Stimulated activated CD8-positive, alpha-beta memory T cell treated with anti-CD3 and anti-CD28 coated beads, Interleukin-7, amount 100 ng/mL, for 4 hours (primary cell): ENCODE results near the gene NOL4L.

ENCODE experiments used
- DNase-seq, 2 donors: peaks; one replicate each; pipeline ENCODE4 v3.0.0-alpha.2; 2020; ENCODE audit warnings: low read depth in 2 of 2

Gene NOL4L

DNA sequence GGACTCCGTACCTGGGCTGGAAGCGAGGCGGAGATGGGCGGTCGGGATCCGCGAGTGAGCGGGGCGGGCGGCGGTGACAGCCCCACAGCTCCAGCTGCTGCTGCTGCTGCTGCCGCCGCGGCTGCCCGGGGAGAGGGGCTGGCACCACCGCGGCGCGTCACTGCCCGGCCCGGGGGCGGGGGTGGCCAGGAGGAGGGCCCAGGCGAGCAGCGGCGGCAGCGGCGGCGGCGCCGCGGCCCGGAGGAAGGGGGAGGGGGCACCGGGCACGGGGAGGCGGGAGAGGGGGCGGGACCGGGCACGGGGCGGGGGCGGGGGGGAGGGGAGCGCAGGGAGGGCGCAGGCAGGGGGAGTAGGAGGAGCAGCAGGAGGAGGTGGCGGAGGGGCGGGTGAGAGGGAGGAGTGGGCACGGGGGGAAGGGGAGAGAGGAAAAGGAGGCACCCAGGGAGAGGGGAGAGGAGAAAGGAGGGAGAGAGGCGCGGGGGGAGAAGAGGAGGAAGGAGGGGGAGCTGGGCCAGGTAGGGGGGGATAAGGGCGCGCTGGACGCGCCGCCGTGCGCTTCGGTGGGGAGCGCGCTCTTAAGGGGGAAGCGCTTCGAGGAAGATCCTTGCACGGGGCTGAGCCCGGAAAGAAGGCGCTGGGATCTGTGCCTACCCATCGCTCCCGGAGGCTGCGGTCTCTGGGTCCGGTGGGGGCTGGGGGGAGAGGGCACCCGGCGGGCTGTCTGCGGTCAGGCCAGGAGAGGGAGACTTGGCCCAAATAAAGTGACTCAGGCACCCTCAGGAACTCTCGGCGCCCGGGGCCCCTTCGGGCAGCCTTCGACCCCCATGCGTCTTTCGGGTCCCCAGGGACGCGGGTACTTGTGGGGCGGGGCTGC is 101.5 kb downstream of the NOL4L start:
- DNase-seq = peak; percentile 19 to 63

DNA sequence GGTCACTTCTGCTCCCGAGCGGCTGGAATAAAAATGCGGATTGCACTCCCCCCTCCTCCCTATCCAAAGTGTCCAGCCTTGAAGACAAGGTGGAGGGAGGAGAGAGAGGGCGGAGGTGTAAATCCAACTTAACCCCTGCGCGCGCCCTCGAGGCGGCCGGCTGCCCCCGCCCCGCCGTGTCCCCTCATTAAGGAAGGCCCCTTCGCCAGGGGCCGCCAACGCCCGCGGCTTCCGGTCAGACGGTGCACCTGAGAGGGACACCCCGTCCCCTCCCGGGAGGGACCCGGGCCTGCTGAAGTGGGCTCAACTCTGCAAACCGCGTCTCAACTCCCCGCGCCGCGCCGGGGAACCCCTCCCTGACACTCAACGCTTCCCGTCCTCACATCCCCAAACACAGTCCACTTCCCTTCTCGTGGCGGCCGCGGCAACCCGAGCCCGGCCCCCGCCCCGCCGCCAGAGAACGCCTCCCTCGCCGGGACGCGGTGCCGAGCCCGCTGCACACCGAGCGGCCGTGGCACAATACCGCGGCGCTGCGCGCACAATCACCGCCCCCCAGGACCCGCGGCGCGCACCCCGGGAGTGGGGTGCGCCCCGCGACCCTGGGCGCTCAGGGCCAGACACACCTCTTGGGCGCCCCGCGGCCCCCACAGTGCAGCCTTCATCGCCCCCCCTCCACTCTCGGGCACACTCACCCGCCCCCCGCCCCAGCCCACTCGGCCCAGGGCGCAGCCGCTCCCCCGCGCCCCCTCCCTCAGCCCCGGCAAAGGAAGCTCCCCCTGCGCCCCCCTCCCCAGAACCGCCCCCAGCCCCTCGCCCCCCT is 102.5 kb downstream of the NOL4L start:
- peak in 1 of 2 donors; percentile 20 for DNase-seq

DNA sequence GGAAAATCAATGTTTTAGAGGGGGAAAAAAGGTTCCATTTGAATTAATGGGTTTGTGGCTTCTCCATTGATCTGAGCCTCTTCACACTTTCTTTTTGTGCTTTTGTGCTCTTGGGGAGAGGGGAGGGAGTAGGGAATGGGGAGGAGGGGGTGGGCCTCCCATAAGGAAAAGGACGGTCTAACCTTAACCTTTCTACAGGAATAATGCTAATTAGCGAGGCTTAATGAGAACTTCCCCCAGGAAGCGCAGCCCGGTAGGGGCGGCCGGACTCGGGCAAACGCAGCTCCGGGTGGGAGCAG is 103.0 kb downstream of the NOL4L start:
- no peak for DNase-seq

DNA sequence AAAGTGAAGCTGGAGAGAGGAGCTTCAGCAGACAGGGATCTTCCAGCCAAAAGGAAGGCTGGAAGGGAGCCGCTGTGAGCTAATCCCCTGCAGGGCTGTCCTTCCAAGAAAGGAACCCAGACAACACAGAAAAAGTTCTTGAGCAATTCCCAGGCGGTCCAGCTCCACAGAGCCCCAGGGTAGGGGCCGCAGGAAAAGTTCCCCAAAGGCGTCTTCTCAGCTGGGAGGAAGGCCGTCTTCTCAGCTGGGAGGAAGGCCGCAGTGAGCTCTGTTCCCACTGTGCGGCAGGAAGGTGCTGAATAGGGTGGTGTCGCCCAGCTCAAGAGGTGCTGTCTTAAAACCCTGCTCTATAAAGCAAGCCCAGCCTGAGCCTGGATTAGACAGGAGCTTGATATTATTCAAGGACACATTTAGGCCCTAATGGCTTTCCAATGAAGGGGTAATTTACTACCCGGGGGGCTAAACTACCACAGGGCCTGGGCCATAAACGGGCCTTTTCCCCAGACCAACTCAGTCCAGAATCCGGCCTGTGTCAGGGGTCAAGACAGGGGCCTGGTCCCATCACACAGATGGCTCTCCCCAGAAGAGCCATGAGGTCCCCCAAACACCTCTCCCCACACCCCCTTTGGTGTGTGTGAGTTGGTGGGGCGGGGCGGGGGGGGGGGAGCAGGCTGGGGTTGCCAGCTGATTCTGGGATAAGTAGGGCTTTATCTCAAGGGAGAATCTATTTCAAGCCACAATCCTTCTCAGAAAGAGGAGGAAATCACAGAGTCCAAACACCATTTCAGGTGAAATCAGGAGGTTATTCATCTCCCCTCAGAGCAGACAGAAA is 103.6 kb downstream of the NOL4L start:
- no peak for DNase-seq

DNA sequence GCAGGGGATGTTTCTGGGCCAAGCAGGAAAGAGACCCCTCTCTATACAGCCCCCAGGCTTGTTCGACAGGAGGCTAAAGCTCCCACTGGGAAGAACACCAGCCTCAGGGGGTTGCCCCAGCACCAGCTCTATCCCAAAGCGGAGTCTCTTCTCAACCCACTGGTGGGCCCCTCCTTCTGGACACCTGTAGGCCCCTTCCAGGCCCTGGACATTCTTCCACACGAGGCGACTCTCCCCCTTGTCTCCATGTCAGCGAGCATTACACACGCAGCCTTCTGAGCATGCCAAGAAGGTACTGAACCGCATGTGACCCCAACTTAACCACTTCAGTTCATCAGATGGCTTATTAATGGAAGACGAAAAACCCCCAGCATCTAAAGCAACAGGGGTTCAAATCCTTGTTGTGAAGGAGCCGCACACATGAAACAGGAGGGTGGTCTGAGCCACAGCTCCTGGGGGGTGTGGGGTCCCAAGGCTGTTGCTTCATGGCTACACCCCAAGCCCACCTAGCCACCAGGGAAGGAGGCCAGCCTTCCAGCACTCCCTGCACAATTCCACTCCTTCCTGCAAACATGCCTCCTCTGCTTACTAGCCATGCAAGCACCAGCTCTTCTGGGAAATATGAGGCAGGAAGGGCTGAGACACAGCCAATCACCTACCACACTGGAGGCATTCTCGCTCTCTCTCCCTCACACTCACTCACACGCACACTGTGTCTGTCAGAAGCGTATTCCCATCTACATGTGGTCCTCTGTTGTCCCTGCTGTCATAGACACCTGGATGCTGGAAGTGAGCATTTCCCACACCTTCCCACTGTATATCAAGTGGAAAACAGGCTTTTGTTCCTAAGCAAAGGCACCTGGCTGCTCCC is 104.5 kb downstream of the NOL4L start:
- no peak for DNase-seq

DNA sequence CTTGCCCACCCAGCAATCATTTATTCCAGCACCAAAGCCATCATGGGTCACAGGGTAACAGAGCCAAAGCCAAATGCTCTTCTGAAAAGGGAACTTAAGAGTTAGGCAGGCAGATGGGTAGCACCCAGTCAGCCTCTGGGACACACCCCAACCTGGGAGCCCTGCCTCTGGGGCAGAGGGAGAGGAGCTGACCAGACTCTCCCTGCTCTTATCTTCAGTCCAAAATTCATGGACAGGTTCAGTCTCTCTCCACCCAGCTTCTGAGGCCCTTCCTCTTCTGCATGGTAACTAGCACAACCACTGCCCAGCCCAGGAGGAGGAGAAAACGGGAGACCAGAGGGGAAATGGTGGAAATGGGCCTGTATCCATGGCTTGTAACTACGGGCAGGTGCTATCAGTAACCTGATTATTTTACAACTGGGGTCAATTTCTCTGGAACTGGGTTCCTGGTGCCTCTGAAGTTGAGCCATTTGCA is 105.4 kb downstream of the NOL4L start:
- no peak for DNase-seq

DNA sequence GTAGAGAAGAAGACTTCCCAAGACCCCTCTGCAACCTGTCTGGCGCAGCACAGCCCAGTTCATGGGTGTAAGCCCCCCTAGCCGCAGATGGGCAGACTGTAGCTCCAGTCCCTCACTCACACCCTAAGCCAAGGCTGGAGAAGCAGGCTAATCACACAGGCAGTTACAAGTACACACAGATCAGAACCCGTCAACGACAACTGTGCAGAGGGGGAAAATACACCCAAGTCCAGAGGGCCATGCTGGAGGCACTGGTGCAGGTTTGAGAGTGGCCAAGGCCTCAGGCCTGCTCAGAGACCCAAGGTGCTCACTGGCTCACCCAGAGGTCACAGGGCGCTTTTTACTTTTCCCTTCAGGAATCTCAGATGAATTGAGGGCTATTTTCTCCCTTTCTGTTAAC is 106.1 kb downstream of the NOL4L start:
- no peak for DNase-seq

DNA sequence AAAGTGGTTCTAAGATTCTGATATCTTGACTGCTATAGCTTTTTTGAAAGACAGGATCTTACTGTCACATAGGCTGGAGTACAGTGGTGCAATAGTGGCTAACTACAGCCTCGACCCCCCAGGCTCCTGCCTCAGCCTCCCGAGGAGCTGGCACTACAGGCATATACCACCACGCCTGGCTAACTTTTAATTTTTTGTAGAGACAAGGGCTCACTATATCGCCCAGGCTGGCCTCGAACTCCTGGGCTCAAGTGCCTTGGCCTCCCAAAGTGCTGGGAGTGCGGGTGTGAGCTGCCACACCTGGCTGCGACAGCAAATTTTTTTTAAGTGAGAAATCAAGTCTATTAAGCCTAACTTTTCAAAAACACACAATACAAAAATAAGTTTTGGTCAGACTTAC is 106.6 kb downstream of the NOL4L start:
- DNase-seq = no peak

DNA sequence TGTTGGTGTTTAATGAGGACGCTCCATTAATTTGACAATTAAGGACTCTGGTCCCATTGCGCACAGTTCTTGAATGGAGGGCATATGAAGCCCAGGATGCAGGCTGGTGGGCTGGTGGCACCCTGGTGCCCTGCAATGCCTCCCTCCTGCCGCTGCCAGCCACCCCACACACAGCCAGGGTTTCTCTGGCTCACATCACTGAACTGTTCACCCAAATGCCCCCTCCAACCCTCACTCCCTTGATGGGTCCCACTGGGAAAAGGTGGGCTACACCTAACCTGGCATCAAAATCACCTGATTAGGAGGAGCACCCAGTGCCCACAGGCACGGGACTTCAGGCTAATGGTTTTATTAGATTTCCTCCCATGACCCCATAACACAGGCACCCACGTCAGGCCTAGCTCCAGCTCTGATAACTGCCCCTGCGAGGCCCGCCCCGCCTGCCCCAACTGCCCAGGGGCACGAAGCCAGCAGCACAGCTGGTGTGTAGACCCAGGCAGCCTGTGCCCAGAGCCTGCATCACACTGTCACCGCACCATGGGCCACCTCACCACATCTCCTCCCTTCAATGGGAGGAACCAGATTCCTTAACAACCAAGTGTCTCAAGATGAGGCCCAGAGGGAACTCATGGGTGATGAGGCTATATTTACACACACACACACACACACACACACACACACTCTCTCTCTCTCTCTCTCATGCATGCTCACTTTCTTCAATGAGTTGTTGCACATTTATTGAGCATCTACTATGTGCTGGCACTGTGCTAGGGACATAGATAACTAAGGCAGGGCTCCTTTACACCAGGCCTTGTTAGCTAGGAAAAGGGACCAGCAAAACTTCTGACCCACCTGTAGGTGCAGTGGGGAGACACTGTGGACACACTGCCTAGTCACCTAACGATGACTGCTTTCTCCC is 107.3 kb downstream of the NOL4L start:
- DNase-seq = no peak

DNA sequence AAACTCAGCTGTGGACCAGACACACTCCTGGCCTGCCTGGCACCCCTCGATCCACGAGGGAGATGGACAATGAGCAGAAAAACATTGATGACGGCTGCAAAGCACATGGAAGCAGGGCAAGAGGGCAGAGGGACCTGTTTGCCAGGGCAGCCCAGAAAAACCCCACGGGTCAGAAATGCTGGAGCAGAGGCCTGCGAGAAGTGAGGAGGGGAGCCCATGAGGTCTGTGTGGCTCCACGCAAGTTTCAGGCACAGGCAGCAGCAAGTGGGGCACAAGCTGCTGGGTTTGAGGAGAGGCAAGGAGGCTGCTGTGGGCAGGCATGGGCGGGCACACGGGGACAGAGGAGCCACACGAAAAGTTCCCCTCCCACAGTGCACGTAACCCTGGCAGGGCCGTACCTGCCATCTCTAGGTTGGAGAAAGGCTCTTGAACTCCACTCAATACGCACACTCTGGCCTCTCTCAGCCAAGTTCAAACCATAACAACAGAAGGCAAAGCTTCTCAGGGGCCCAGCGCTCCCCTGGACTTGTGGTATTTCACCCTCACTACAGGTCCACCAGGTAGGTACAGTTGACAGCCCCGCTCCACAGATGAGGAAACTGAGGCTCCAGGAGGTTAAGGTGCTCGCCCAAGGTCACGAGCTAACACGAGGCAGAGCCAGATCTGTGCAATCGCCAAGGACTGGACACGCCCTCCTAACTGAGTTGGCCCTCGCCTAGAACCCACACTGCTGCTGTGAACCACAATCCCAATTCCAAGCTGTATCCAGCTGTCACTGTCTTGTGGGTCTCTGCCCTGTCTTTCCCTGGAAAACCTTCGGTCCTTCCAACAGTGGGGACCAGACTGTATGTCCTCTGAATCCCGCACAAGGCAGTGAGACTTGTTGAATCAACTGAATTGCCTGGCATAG is 108.2 kb downstream of the NOL4L start:
- DNase-seq = no peak

DNA sequence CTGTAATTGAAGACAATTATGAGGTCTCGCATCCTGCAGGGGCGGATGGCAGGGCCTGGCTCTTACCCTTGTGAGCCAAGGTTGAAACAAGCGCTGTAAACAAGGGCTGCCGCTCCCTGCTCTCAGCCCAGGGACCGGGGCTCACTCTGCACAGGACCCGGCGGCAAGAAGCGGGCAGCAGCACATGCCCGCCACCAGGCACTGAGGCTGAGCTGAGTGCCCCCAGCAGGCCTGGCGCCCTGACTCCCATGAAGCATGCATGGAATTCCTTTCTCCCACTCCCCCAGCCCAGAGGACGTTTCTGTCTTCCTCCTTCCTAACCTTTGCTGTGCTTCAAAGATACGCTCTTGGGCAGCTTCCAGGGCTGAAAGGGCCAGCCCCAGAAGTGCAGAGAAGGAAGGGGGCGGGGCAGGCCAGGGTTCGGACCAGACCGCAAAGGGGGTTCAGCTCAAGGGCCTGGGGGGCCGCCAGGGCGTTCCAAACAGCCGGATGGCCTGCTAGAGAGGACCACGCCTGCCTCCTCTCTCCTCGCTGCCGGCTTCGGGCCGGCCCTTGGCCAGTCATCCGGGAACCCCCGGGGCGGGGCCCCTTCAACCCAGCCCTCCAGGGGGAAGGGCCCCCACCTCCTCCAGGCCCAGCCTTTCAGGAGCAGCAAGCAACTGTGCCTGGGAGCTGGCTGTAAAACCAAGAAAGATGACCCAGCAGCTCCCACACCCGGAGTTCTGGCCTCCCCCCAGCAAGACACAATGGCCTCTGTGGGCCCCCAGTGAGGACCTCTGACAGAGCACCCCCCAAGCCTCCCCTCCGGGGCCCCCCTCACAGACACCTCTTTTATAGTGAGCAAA is 109.9 kb downstream of the NOL4L start:
- no peak for DNase-seq

DNA sequence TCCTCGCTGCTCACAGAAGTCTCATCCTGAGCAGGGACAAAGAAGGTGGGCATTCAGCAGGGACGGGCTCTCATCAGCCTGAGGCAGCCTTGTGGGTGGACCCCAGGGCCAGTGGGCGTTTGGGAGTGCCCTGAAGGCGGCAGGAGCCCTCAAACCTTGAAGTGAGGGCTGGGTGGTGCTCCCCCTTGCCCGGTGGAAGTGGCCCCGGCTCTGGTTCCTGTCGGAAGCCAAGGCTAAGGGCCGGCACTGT is 110.5 kb downstream of the NOL4L start:
- no peak for DNase-seq

DNA sequence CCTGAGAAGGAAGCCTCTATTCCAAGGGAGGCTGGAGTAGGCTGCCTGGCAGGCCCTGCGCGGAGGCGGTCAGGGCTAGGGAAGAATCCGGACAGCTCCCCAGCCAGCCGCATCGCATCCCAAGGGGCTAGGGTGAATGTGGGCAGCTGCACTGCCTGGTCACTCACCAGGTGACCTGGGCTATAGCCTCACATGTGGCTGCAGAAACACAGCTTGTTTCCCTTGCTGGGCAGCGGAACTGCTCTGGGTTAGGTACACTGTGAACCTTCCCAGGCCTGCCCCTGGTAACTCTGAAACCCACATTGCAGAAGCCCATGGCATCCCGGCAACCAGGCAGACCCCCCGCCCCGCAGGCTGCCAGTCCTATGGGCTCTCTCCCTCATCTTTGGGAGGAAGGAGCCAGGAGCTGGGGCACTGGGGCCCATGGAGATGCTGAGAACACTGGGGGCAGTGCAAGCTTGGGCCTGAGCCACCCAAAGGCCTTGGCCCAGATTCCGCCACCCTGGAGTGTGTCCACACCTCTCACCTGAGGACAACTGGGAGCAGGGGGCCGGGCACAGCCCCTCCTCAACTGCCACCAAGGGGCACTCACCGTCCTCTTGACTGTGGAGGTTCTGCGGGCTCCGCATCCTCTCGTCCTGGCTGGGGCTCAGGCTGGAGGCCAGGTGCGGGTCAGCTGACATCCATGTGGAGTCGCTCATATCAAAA is 111.0 kb downstream of the NOL4L start:
- DNase-seq = no peak

DNA sequence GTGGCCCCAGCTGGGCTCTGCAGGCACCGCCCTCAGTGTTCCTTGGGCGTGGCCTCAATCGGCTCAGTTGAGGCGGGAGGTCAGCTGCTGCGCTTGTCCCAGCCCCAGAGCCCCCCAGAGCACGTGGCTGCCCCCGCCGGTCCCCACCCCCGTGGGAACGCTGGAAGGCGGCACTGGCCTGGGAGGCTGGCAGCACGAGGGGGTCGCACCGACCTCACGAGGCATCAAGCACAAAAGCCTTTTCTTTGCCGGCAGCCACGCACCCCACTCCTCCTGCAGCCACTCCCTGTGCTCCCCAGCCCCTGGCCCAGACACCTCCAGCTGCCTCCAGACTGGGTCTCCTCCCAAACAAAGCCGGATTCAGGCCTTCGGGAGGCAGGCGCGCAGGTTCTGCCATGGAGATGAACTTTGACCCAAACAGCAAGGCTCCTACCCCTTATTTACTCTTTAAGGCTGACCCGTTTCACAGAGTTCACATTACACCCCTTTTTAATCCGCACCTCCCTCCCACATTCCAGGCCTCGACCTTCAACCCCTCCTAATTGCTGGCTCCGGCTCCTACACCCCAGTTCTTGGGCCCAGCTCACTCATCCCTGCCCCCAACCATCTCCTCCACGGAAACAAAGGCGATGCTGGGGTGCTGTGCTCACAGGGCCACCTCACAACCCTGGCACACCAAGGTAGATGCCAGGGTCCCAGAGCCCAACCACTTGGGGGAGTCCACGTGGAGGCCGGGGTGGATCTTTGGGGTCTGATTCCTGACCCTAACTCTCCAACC is 111.7 kb downstream of the NOL4L start:
- DNase-seq = no peak

DNA sequence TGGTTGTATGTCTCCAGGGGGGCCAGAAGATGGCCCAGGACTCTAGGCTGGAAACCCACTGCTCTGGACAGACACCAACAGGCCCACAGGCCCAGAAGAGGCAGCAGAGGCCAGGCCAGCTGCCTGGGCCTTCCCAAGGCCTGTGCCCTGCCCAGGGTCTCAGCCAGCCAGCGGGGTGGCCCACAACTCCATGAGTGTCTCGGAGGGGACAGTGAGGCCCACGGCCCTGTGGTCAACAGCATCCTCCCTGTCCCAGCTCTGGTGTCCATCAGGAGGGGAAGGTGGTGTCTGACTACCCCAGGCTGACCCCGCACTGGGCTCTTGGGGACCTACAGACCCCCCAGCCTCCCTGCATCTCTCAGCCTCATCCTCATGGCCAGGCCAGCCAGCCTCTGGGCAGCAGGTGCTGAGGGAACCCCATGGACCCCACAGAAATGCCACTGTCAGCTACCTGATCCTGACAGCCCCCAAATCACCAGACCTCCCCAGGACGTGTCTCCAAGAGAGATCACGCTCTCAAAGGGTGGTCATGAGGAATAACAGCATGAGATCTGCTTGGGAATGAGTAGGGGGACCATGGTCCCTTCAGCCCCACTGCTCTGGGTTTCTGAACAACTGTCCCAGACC is 112.4 kb downstream of the NOL4L start:
- DNase-seq = no peak

DNA sequence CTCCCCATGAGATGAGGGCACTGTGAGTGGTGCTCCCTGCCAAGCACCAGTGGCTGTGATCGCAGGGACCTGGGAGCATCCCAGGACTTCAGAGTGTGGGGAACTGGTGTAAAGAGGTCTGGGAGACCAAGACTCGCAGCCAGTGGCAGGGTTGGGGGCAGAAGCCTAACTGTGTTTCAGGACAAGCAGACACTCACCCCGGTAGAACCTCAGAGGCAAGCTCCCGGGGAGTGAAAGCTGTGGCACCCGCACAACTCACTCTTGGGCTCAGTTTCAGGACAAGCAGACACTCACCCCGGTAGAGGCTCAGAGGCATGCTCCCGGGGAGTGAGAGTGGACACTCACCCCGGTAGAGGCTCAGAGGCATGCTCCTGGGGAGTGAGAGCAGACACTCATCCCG is 114.2 kb downstream of the NOL4L start:
- DNase-seq = no peak
